ENCODE results near the gene JAK2.

DNA sequence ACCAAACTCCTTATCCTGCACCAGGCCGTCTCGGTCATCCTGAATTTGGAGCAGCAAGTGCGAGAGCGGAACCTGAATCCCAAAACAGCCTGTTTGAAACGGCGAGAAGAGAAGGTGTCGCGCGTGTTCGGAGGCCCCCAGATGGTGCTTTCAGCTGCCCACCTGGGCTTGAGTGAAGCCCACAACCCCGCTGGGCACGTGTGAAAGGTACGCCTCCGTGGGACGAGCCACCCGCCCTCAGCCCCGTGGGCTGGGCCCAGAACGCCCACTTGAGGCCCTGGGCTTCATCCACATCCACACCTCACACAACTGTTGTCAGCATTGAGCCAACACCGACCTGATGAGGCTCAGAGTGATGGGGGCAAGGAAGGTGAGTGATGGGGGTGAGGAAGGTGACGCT is 127.6 kb downstream of the JAK2 start:
- TF ChIP-seq YY1 (IDR thresholded peaks at IDR 0.05; ENCODE audit: insufficient read depth, insufficient read length) (no peak), ZNF274 (IDR thresholded peaks at IDR 0.05; ENCODE audit: low read depth, low read length) (no peak), SUZ12 (IDR thresholded peaks at IDR 0.05; ENCODE audit: extremely low read depth, insufficient read depth, insufficient read length) (no peak)
